Caco-2 (cell line): ENCODE results near the gene ATAD5. TPM values are rescaled to one million over a fixed set of nuclear protein-coding genes. Genes with fewer than 3 reads are reported as not detected.

Experiments used
- BruUV-seq: library from RNA; stranded (reverse); fragments of 400-500 nt; replicated peaks from 2 replicates; lab custom pipeline; 2021; lab: Mats Ljungman, UMichigan
- CTCF ChIA-PET: fragments of 300-600 bp; sonication (Branson Sonifier 250); formaldehyde crosslinking; loops from one replicate; lab custom pipeline; 2022; ENCODE audit warnings: antibody characterized with exemption; lab: Charles Lee
- POLR2A ChIA-PET: fragments of 300-600 bp; sonication (Branson Sonifier 250); formaldehyde crosslinking; loops from one replicate; lab custom pipeline; 2022; ENCODE audit warnings: antibody characterized with exemption; lab: Charles Lee
- DNase-seq, 2 experiments: peaks; one replicate each; pipeline versions ENCODE4 v3.0.0 to v3.0.0-alpha.2; 2020 to 2022
- H3K27me3 ChIP-seq: replicated peaks from 2 replicates; pipeline ENCODE4 v1.6.0; 2011; ENCODE audit warnings: low read length; ENCODE audit not compliant: control insufficient read depth, insufficient read depth
- H3K36me3 ChIP-seq: 2 replicates; pipeline ENCODE4 v1.5.1; 2011; ENCODE audit warnings: low read length; ENCODE audit not compliant: control insufficient read depth, insufficient read depth
- H3K4me1 ChIP-seq: fragments of 250-450 bp; sonication (Bioruptor Pico); 2 replicates; pipeline ENCODE4 v1.5.1; 2020; ENCODE audit warnings: mild to moderate bottlenecking
- H3K4me3 ChIP-seq: 2 replicates; pipeline ENCODE4 v1.5.1; 2011; ENCODE audit warnings: low read depth, mild to moderate bottlenecking, control low read depth, low read length
- H3K9me3 ChIP-seq: fragments of 250-450 bp; sonication (Bioruptor Pico); 2 replicates; pipeline ENCODE4 v1.5.1; 2020; ENCODE audit warnings: mild to moderate bottlenecking, moderate library complexity
- H3K27ac Mint-ChIP-seq: one replicate; pipeline ENCODE4 v1.8.0; 2022; ENCODE audit warnings: mixed read lengths; ENCODE audit not compliant: unreplicated experiment
- H3K27me3 Mint-ChIP-seq: one replicate; pipeline ENCODE4 v1.8.0; 2022; ENCODE audit warnings: mixed read lengths; ENCODE audit not compliant: insufficient read depth, unreplicated experiment
- H3K36me3 Mint-ChIP-seq: one replicate; pipeline ENCODE4 v1.8.0; 2022; ENCODE audit warnings: mild to moderate bottlenecking, mixed read lengths; ENCODE audit not compliant: insufficient read depth, unreplicated experiment
- H3K4me1 Mint-ChIP-seq: one replicate; pipeline ENCODE4 v1.8.0; 2022; ENCODE audit warnings: low read depth, mixed read lengths; ENCODE audit not compliant: unreplicated experiment
- H3K4me3 Mint-ChIP-seq: one replicate; pipeline ENCODE4 v1.8.0; 2022; ENCODE audit warnings: mild to moderate bottlenecking, moderate library complexity, mixed read lengths; ENCODE audit not compliant: unreplicated experiment
- H3K9me3 Mint-ChIP-seq: one replicate; pipeline ENCODE4 v1.8.0; 2022; ENCODE audit warnings: mixed read lengths; ENCODE audit not compliant: unreplicated experiment
- intact Hi-C: fragments of 100-400 bp; cut with micrococcal nuclease; formaldehyde crosslinking; loops from one replicate; pipeline ENCODE4 v1.10.0; 2022; ENCODE audit not compliant: unreplicated experiment
- total RNA-seq: library from RNA; stranded (reverse); gene quantifications from 2 replicates; pipeline ENCODE4 v1.2.3, GENCODE V29; 2022
- TF ChIP-seq, protein P1 (sequence below), 2 experiments: fragments of 200-600 bp in 1 of 2; IDR thresholded peaks; 1 replicate in 1 of 2; 2 replicates in 1 of 2; pipeline versions ENCODE4 v1.5.1 to v1.8.0; 2011 to 2022; ENCODE audit warnings: antibody characterized with exemption in 1 of 2, control low read depth in 1 of 2, inconsistent platforms in 1 of 2, low read depth in 1 of 2, low read length in 1 of 2, mild to moderate bottlenecking in 1 of 2, moderate library complexity in 1 of 2; ENCODE audit not compliant: insufficient read depth in 1 of 2, severe bottlenecking in 1 of 2, unreplicated experiment in 1 of 2

Gene ATAD5
- total RNA-seq, 1 experiment from 2014 or later: 21.8 TPM

DNA sequence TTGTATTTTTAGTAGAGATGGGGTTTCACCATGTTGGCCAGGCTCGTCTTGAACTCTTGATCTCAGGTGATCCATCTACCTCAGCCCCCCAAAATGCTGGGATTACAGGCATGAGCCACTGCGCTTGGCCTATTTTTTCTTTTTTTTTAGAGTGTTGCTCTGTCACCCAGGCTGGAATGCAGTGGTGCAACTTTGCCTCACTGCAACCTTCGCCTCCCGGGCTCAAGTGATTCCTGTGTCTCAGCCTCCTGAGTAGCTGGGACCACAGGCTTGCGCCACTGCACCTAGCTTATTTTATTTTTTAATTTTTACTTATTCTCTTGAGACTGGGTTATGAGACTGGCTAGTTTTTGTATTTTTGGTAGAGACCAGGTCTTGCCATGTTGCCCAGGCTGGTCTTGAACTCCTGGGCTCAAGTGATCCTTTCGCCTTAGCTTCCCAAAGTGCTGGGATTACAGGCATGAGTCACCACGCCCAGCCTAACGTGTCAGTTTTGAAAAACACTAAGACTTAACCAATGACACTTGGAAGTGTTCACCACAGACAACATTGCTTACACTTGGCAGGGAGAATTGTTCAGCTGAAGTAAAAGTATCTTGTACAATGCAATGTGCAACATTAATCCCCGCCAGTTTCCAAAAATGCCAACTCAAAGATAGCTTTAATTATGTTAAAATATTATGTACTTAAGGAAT is 26.9 kb downstream of the ATAD5 start:
- TF ChIP-seq, protein P1, sequence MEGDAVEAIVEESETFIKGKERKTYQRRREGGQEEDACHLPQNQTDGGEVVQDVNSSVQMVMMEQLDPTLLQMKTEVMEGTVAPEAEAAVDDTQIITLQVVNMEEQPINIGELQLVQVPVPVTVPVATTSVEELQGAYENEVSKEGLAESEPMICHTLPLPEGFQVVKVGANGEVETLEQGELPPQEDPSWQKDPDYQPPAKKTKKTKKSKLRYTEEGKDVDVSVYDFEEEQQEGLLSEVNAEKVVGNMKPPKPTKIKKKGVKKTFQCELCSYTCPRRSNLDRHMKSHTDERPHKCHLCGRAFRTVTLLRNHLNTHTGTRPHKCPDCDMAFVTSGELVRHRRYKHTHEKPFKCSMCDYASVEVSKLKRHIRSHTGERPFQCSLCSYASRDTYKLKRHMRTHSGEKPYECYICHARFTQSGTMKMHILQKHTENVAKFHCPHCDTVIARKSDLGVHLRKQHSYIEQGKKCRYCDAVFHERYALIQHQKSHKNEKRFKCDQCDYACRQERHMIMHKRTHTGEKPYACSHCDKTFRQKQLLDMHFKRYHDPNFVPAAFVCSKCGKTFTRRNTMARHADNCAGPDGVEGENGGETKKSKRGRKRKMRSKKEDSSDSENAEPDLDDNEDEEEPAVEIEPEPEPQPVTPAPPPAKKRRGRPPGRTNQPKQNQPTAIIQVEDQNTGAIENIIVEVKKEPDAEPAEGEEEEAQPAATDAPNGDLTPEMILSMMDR (IDR thresholded peaks at IDR 0.05; ENCODE audit: insufficient read depth in 1 of 2, low read depth in 1 of 2, low read length in 1 of 2, severe bottlenecking in 1 of 2, unreplicated experiment in 1 of 2): no peak
- intact Hi-C loops: no loop called here
- ChIA-PET POLR2A (interaction anchor here (1.0 kb wide), 1 partner anchor 34 kb away, joined by 5 read pairs; the partner anchor contains the start of gene CRLF3), CTCF (no interaction called here)
- Mint-ChIP-seq H3K27me3 (no peaks in the 10 kb centered on the region), H3K4me3 (no peak overlapping the region), H3K27ac (no peak overlapping the region), H3K4me1 (no peaks in the 10 kb centered on the region), H3K36me3 (peaks cover 84% of the 10 kb centered on the region), H3K9me3 (no peaks in the 10 kb centered on the region)
- BruUV-seq: no TSS peak
- DNase-seq: peak in 1 of 2 experiments; percentile 34
- Histone ChIP-seq H3K4me1 (no peaks in the 10 kb centered on the region), H3K9me3 (no peaks in the 10 kb centered on the region), H3K27me3 (no peaks in the 10 kb centered on the region), H3K36me3 (no peaks in the 10 kb centered on the region), H3K4me3 (no peak overlapping the region)

DNA sequence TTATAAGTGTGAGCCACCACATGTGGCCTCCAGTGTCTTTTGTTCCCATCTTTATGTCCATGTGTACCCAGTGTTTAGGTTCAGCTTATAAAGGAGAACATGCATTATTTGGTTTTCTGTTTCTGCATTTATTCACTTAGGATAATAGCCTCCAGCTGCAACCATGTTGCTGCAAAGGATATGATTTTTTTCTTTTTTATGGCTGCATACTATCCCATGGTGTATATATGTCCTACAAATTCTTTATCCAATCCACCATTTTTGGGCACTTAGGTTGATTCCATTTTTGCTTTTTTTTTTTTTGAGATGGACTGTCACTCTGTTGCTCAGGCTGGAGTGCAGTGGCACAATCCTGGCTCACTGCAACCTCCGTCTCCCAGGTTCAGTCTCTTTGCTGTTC is 32.9 kb downstream of the ATAD5 start:
- intact Hi-C loops: no loop called here
- ChIA-PET POLR2A (no interaction called here), CTCF (no interaction called here)
- no peak overlapping the region for H3K4me3 ChIP-seq
- no peaks in the 10 kb centered on the region for H3K9me3 Mint-ChIP-seq
- no peaks in the 10 kb centered on the region for H3K4me1 Mint-ChIP-seq
- H3K27me3 Mint-ChIP-seq: no peaks in the 10 kb centered on the region
- H3K9me3 ChIP-seq: no peaks in the 10 kb centered on the region
- TF ChIP-seq, protein P1 (IDR thresholded peaks at IDR 0.05; ENCODE audit: insufficient read depth in 1 of 2, low read depth in 1 of 2, low read length in 1 of 2, severe bottlenecking in 1 of 2, unreplicated experiment in 1 of 2): no peak
- no peaks in the 10 kb centered on the region for H3K4me1 ChIP-seq
- no peaks in the 10 kb centered on the region for H3K27me3 ChIP-seq
- no peak overlapping the region for H3K27ac Mint-ChIP-seq
- no peak for DNase-seq
- H3K36me3 ChIP-seq: no peaks in the 10 kb centered on the region; the same call in 1 of the 2 replicates
- no TSS peak for BruUV-seq
- H3K4me3 Mint-ChIP-seq: no peak overlapping the region
- H3K36me3 Mint-ChIP-seq: peaks cover 77% of the 10 kb centered on the region

DNA sequence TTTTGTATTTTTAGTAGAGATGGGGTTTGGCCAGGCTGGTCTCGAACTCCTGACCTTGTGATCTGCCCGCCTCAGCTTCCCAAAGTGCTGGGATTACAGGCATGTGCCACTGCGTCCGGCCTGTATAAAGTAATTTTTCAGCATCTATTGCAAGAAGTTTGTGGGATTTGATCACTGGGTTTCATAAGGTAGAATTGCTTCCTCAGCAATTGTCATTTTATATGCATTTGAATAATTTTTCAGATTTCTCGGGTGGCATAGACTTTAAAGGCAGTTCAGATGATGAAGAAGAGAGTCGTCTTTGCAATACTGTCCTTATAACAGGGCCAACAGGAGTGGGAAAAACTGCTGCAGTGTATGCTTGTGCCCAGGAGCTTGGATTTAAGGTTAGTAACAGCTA is 37.2 kb downstream of the ATAD5 start:
- Mint-ChIP-seq H3K27me3 (no peaks in the 10 kb centered on the region), H3K4me1 (no peaks in the 10 kb centered on the region), H3K9me3 (no peaks in the 10 kb centered on the region), H3K36me3 (peaks cover 70% of the 10 kb centered on the region), H3K27ac (no peak overlapping the region), H3K4me3 (no peak overlapping the region)
- intact Hi-C loops: no loop called here
- no TSS peak for BruUV-seq
- Histone ChIP-seq H3K36me3 (no peaks in the 10 kb centered on the region; the same call in 1 of the 2 replicates), H3K4me1 (no peaks in the 10 kb centered on the region), H3K9me3 (no peaks in the 10 kb centered on the region), H3K4me3 (no peak overlapping the region), H3K27me3 (no peaks in the 10 kb centered on the region)
- TF ChIP-seq, protein P1 (IDR thresholded peaks at IDR 0.05; ENCODE audit: insufficient read depth in 1 of 2, low read depth in 1 of 2, low read length in 1 of 2, severe bottlenecking in 1 of 2, unreplicated experiment in 1 of 2): no peak
- DNase-seq: no peak
- CTCF ChIA-PET: no interaction called here
- POLR2A ChIA-PET: no interaction called here
